ENCODE data around the gene TPPP.
"Not testable (repeated sequence)": the region's sequence is repeated elsewhere in the genome, so short reads cannot be mapped to it uniquely, and the experiment has no call there.

DNA sequence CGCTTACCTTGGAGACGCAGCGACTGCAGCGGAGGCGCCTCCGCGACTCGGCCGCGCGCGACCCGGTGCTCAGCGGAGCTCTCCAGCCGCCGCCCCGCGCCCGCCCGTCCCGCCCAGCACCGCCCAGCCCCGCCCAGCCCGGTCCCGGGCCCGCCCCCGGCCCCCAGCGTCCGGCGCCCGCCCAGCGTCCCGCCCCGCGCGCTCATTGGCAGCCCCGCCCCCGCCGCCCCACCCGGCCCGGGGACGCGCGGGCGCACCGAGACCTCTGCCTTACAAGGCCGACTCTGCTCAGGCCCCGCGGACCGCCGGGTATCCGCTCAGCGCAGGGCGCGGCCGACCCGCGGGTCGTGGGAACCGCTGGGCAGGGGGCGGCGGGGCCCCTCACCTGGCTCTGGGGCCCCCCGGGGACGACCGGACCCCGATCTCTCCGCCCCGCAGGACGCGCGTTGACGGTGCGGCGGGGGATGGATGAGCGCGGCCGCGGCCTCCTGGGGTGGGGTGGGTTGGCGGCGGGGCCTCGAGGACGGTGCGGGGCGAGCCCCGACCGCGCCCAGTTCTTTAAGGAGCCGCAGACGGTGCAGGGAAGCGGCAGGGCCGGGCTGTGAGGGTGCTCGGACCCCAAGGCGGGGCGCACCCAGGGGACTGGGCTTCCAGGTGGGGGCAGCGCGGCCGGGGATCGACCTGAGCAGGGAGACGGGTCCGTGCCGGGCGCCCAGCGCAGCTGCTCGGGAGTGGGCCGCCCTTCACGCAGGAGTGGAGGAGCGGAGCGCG, at the start of gene TPPP:
- TF ChIP-seq, protein P1, sequence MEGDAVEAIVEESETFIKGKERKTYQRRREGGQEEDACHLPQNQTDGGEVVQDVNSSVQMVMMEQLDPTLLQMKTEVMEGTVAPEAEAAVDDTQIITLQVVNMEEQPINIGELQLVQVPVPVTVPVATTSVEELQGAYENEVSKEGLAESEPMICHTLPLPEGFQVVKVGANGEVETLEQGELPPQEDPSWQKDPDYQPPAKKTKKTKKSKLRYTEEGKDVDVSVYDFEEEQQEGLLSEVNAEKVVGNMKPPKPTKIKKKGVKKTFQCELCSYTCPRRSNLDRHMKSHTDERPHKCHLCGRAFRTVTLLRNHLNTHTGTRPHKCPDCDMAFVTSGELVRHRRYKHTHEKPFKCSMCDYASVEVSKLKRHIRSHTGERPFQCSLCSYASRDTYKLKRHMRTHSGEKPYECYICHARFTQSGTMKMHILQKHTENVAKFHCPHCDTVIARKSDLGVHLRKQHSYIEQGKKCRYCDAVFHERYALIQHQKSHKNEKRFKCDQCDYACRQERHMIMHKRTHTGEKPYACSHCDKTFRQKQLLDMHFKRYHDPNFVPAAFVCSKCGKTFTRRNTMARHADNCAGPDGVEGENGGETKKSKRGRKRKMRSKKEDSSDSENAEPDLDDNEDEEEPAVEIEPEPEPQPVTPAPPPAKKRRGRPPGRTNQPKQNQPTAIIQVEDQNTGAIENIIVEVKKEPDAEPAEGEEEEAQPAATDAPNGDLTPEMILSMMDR (IDR thresholded peaks at IDR 0.05; ENCODE audit: insufficient read depth, low read depth, low read length) = not testable (repeated sequence)
- TF ChIP-seq EZH2 (IDR thresholded peaks at IDR 0.05; ENCODE audit: insufficient read depth, low read length) = peak; percentile 44

All from astrocyte (in vitro differentiated cells and primary cell).